HepG2 (cell line): Measurements from ENCODE around the gene HPCAL4. TPM values are rescaled to one million over a fixed set of nuclear protein-coding genes. Genes with fewer than 3 reads are reported as not detected.

Experiments
- CBFB ChIP-seq: sonication (generic); formaldehyde crosslinking; IDR thresholded peaks from 2 replicates; pipeline ENCODE4 v1.4.0; 2020; ENCODE audit warnings: missing genetic modification reagents
- GABPB1 ChIP-seq: IDR thresholded peaks from 2 replicates; pipeline ENCODE4 v1.6.1; 2016; ENCODE audit warnings: mild to moderate bottlenecking, missing genetic modification reagents, moderate library complexity, missing compliant biosample characterization
- MED1 ChIP-seq: sonication (generic); formaldehyde crosslinking; IDR thresholded peaks from 2 replicates; pipeline ENCODE4 v1.4.0; 2020; ENCODE audit warnings: missing genetic modification reagents
- POLR2A ChIP-seq, 2 experiments: IDR thresholded peaks; 2 replicates each; pipeline ENCODE4 v1.6.1; 2011; ENCODE audit warnings: low read depth in 2 of 2, low read length in 2 of 2, mild to moderate bottlenecking in 1 of 2, moderate library complexity in 1 of 2; ENCODE audit not compliant: insufficient read depth in 1 of 2
- ZMYM4 ChIP-seq: sonication (generic); formaldehyde crosslinking; IDR thresholded peaks from 2 replicates; pipeline ENCODE4 v1.8.1; 2023; ENCODE audit warnings: mild to moderate bottlenecking, missing genetic modification reagents
- ZNF660 ChIP-seq: sonication (generic); formaldehyde crosslinking; IDR thresholded peaks from 2 replicates; pipeline ENCODE4 v1.5.1; 2020; ENCODE audit warnings: mild to moderate bottlenecking, low read depth, missing genetic modification reagents, borderline replicate concordance
- polyA plus RNA-seq, 8 experiments: library from polyadenylated mRNA; depleted of rRNA in 3 of 8; stranded (reverse) in 7 of 8; unstranded in 1 of 8; fragments of >200 nt; fragmentation: Illumina TruSeq in 4 of 8; extraction: Trizol in 4 of 8; gene quantifications; 2 replicates each; pipeline versions ENCODE4 v1.2.1 to v1.2.3, GENCODE V29; 2011 to 2016; ENCODE audit warnings: low read depth in 4 of 8, missing spikeins in 1 of 8, mixed read lengths in 1 of 8; ENCODE audit not compliant: insufficient read depth in 1 of 8
- total RNA-seq, 5 experiments: library from RNA; depleted of rRNA; stranded (reverse); fragments of >200 nt; fragmentation: Illumina TruSeq; extraction: Trizol; gene quantifications; 2 replicates each; pipeline ENCODE4 v1.2.3, GENCODE V29; 2016; ENCODE audit warnings: low read depth in 1 of 5
- TF ChIP-seq, protein P1 (sequence below): sonication (generic); formaldehyde crosslinking; IDR thresholded peaks from 2 replicates; pipeline ENCODE4 v1.5.0; 2020; ENCODE audit warnings: mild to moderate bottlenecking, missing genetic modification reagents, borderline replicate concordance
- TF ChIP-seq, protein P2 (sequence below): IDR thresholded peaks from 2 replicates; pipeline ENCODE4 v1.6.1; 2012; ENCODE audit warnings: inconsistent platforms
- TF ChIP-seq, protein P3 (sequence below): sonication (generic); formaldehyde crosslinking; IDR thresholded peaks from 2 replicates; pipeline ENCODE4 v1.4.0; 2020; ENCODE audit warnings: mild to moderate bottlenecking, missing genetic modification reagents, borderline replicate concordance
- TF ChIP-seq, protein P4 (sequence below): sonication (generic); formaldehyde crosslinking; IDR thresholded peaks from 2 replicates; pipeline ENCODE4 v1.4.0; 2020; ENCODE audit warnings: missing genetic modification reagents, borderline replicate concordance
- TF ChIP-seq, protein P5 (sequence below): IDR thresholded peaks from 2 replicates; pipeline ENCODE4 v1.6.1; 2016

The HPCAL4 gene
- total and polyA plus RNA-seq, 2 of the 13 experiments (the other 11 are each of a cell fraction or from before 2014, with no cell fraction given) = not detected

DNA sequence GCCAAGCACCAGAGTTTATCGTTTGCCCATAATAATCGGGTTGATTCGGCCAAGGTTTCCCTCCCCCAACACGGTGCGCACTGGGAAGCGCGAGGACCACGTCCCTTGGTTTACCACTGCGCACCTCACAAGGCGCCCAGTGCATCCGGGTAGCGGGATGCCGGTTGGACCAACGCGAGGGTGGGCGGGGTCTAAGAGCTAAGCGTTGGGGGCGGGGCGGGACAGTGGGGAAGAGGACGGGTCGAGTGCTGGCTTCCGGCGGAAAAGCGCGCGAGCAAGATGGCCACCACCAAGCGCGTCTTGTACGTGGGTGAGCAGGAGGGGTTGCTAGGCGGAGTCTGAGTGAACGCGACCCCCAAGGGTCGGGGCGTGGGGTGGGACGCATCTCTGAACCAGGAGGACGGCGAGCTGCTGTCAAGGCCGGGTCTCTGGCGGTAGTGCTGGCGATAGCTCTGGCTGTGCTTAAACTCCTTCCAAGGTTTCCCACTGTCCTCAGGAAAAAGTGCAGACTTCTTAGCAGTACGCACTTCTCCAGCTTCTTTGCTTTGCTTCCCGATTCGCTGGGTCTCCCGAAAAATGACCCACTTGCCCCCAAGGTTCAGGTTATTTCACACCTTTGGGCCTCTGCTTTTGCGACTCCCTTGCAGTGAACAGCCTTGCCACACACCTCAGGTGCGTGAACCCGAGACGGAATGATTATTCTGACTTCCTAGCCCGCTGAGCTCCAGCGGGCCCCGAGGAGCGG is 47.6 kb upstream of the HPCAL4 start, which contains the start of gene PPIE (continued):
- TF ChIP-seq, protein P1, sequence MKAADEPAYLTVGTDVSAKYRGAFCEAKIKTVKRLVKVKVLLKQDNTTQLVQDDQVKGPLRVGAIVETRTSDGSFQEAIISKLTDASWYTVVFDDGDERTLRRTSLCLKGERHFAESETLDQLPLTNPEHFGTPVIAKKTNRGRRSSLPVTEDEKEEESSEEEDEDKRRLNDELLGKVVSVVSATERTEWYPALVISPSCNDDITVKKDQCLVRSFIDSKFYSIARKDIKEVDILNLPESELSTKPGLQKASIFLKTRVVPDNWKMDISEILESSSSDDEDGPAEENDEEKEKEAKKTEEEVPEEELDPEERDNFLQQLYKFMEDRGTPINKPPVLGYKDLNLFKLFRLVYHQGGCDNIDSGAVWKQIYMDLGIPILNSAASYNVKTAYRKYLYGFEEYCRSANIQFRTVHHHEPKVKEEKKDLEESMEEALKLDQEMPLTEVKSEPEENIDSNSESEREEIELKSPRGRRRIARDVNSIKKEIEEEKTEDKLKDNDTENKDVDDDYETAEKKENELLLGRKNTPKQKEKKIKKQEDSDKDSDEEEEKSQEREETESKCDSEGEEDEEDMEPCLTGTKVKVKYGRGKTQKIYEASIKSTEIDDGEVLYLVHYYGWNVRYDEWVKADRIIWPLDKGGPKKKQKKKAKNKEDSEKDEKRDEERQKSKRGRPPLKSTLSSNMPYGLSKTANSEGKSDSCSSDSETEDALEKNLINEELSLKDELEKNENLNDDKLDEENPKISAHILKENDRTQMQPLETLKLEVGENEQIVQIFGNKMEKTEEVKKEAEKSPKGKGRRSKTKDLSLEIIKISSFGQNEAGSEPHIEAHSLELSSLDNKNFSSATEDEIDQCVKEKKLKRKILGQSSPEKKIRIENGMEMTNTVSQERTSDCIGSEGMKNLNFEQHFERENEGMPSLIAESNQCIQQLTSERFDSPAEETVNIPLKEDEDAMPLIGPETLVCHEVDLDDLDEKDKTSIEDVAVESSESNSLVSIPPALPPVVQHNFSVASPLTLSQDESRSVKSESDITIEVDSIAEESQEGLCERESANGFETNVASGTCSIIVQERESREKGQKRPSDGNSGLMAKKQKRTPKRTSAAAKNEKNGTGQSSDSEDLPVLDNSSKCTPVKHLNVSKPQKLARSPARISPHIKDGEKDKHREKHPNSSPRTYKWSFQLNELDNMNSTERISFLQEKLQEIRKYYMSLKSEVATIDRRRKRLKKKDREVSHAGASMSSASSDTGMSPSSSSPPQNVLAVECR = peak; percentile 54; the same call in 1 of the 2 replicates
- no peak; the same call in 1 of the 2 replicates for TF ChIP-seq ZMYM4 (CRISPR knock-in tag)
- TF ChIP-seq, protein P2, sequence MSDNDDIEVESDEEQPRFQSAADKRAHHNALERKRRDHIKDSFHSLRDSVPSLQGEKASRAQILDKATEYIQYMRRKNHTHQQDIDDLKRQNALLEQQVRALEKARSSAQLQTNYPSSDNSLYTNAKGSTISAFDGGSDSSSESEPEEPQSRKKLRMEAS = 0 out of 2 replicates have a peak, but pooled peaks have one; percentile 27
- TF ChIP-seq GABPB1 (CRISPR knock-in tag) = peak; percentile 88
- TF ChIP-seq, protein P3, sequence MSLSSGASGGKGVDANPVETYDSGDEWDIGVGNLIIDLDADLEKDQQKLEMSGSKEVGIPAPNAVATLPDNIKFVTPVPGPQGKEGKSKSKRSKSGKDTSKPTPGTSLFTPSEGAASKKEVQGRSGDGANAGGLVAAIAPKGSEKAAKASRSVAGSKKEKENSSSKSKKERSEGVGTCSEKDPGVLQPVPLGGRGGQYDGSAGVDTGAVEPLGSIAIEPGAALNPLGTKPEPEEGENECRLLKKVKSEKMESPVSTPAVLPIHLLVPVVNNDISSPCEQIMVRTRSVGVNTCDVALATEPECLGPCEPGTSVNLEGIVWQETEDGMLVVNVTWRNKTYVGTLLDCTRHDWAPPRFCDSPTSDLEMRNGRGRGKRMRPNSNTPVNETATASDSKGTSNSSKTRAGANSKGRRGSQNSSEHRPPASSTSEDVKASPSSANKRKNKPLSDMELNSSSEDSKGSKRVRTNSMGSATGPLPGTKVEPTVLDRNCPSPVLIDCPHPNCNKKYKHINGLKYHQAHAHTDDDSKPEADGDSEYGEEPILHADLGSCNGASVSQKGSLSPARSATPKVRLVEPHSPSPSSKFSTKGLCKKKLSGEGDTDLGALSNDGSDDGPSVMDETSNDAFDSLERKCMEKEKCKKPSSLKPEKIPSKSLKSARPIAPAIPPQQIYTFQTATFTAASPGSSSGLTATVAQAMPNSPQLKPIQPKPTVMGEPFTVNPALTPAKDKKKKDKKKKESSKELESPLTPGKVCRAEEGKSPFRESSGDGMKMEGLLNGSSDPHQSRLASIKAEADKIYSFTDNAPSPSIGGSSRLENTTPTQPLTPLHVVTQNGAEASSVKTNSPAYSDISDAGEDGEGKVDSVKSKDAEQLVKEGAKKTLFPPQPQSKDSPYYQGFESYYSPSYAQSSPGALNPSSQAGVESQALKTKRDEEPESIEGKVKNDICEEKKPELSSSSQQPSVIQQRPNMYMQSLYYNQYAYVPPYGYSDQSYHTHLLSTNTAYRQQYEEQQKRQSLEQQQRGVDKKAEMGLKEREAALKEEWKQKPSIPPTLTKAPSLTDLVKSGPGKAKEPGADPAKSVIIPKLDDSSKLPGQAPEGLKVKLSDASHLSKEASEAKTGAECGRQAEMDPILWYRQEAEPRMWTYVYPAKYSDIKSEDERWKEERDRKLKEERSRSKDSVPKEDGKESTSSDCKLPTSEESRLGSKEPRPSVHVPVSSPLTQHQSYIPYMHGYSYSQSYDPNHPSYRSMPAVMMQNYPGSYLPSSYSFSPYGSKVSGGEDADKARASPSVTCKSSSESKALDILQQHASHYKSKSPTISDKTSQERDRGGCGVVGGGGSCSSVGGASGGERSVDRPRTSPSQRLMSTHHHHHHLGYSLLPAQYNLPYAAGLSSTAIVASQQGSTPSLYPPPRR = no peak
- peak; percentile 54 to 74 for TF ChIP-seq POLR2A (IDR thresholded peaks at IDR 0.05; ENCODE audit: insufficient read depth in 1 of 2, low read depth in 2 of 2, low read length in 2 of 2)
- TF ChIP-seq ZNF660 (CRISPR knock-in tag) = no peak
- TF ChIP-seq, protein P4, sequence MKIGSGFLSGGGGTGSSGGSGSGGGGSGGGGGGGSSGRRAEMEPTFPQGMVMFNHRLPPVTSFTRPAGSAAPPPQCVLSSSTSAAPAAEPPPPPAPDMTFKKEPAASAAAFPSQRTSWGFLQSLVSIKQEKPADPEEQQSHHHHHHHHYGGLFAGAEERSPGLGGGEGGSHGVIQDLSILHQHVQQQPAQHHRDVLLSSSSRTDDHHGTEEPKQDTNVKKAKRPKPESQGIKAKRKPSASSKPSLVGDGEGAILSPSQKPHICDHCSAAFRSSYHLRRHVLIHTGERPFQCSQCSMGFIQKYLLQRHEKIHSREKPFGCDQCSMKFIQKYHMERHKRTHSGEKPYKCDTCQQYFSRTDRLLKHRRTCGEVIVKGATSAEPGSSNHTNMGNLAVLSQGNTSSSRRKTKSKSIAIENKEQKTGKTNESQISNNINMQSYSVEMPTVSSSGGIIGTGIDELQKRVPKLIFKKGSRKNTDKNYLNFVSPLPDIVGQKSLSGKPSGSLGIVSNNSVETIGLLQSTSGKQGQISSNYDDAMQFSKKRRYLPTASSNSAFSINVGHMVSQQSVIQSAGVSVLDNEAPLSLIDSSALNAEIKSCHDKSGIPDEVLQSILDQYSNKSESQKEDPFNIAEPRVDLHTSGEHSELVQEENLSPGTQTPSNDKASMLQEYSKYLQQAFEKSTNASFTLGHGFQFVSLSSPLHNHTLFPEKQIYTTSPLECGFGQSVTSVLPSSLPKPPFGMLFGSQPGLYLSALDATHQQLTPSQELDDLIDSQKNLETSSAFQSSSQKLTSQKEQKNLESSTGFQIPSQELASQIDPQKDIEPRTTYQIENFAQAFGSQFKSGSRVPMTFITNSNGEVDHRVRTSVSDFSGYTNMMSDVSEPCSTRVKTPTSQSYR (CRISPR knock-in tag) = 0 out of 2 replicates have a peak, but pooled peaks have one; percentile 31
- TF ChIP-seq CBFB = no peak
- TF ChIP-seq, protein P5, sequence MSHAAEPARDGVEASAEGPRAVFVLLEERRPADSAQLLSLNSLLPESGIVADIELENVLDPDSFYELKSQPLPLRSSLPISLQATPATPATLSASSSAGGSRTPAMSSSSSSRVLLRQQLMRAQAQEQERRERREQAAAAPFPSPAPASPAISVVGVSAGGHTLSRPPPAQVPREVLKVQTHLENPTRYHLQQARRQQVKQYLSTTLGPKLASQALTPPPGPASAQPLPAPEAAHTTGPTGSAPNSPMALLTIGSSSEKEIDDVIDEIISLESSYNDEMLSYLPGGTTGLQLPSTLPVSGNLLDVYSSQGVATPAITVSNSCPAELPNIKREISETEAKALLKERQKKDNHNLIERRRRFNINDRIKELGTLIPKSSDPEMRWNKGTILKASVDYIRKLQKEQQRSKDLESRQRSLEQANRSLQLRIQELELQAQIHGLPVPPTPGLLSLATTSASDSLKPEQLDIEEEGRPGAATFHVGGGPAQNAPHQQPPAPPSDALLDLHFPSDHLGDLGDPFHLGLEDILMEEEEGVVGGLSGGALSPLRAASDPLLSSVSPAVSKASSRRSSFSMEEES = no peak
- no peak for TF ChIP-seq MED1 (CRISPR knock-in tag)
